Posterior vena cava (tissue), 2 donors: ENCODE measurements around the gene KRT6B. TPM values are rescaled to one million over a fixed set of nuclear protein-coding genes. Genes with fewer than 3 reads are reported as not detected.
"Not testable (repeated sequence)": the region's sequence is repeated elsewhere in the genome, so short reads cannot be mapped to it uniquely, and the experiment has no call there.

ENCODE experiments used
- DNase-seq: peaks from one replicate; pipeline ENCODE4 v3.0.0-alpha.2; 2020; ENCODE audit warnings: low spot score
- intact Hi-C, 2 donors: fragments of 100-400 bp; cut with DNase I; formaldehyde crosslinking; loops; one replicate each; pipeline versions ENCODE4 v1.14.1 to v1.14.2; 2022 to 2023
- long read RNA-seq, 2 donors: library from polyadenylated mRNA; unstranded; transcript quantifications; one replicate each; pipeline ENCODE4 v2.0.0, GENCODE V29; 2020 to 2021
- total RNA-seq, 2 donors: library from RNA; stranded (reverse); fragmentation: NEBNext Ultra II Directional; extraction: Animal tissue kit (Norgen Biotek cat#: 25700); gene quantifications; one replicate each; pipeline ENCODE4 v1.2.1, GENCODE V29; 2021
- donor health status: DM: yes; HTN: yes; CAD: no.
- donor health status: DM: yes; HTN: yes; CAD: no.

The KRT6B gene
- total RNA-seq: not detected
- long read RNA-seq, donor 1: 0 reads
- long read RNA-seq, donor 2: 0 reads

- intact Hi-C loops: no loop called here
- DNase-seq: no peak
Measured at GRCh38 chr12:52452101-52452500, at the start of gene KRT6B. Gene KRT6B, minus strand, starts transcription at chr12:52452146. Its CDS starts 68 bp downstream, at chr12:52452078.

GRCh38 chr12:52501490-52501889, 49.5 kb upstream of the KRT6B start:
- no peak for DNase-seq
- intact Hi-C loops: no loop called here

GRCh38 chr12:52500574-52500973, 48.6 kb upstream of the KRT6B start:
- DNase-seq, intact Hi-C loops: not testable (repeated sequence)

GRCh38 chr12:52499806-52500560, 48.0 kb upstream of the KRT6B start:
- DNase-seq: no peak
- intact Hi-C loops: no loop called here

- intact Hi-C loops: no loop called here
- DNase-seq: no peak
Measured at GRCh38 chr12:52498946-52499345, 47.0 kb upstream of the KRT6B start.

GRCh38 chr12:52497975-52498374, 46.0 kb upstream of the KRT6B start:
- intact Hi-C loops: no loop called here
- no peak for DNase-seq

GRCh38 chr12:52496590-52497071, 44.7 kb upstream of the KRT6B start:
- intact Hi-C loops: no loop called here
- no peak for DNase-seq

GRCh38 chr12:52496054-52496453, 44.1 kb upstream of the KRT6B start:
- no peak for DNase-seq
- intact Hi-C loops: no loop called here

- intact Hi-C loops: no loop called here
- no peak for DNase-seq
Measured at GRCh38 chr12:52495389-52495788, 43.4 kb upstream of the KRT6B start.

GRCh38 chr12:52494518-52494917, 42.6 kb upstream of the KRT6B start:
- no peak for DNase-seq
- intact Hi-C loops: no loop called here

- no peak for DNase-seq
- intact Hi-C loops: no loop called here
Measured at GRCh38 chr12:52494100-52494499, 42.2 kb upstream of the KRT6B start.

GRCh38 chr12:52493172-52493571, 41.2 kb upstream of the KRT6B start, which contains the start of gene KRT6A:
Gene KRT6A, minus strand, starts transcription at chr12:52493257. Its CDS starts 69 bp downstream, at chr12:52493188.
- intact Hi-C loops: no loop called here

GRCh38 chr12:52492405-52492804, 40.5 kb upstream of the KRT6B start:
- intact Hi-C loops, DNase-seq: not testable (repeated sequence)

More at GRCh38 chr12:52493172-52493571, 41.2 kb upstream of the KRT6B start, which contains the start of gene KRT6A:
- DNase-seq: no peak

- DNase-seq, intact Hi-C loops: not testable (repeated sequence)
Measured at GRCh38 chr12:52491495-52491894, 39.5 kb upstream of the KRT6B start.

- intact Hi-C loops: no loop called here
- DNase-seq: no peak
Measured at GRCh38 chr12:52488736-52489135, 36.8 kb upstream of the KRT6B start.

- intact Hi-C loops, DNase-seq: not testable (repeated sequence)
Measured at GRCh38 chr12:52487744-52488443, 35.9 kb upstream of the KRT6B start.

- intact Hi-C loops: no loop called here
- DNase-seq: no peak
Measured at GRCh38 chr12:52487211-52487610, 35.3 kb upstream of the KRT6B start.

GRCh38 chr12:52486166-52487105, 34.5 kb upstream of the KRT6B start:
- intact Hi-C loops: no loop called here
- no peak for DNase-seq

- intact Hi-C loops: no loop called here
Measured at GRCh38 chr12:52480073-52480472, 28.1 kb upstream of the KRT6B start.

More at GRCh38 chr12:52480073-52480472, 28.1 kb upstream of the KRT6B start:
- no peak for DNase-seq
